Keratinocyte (primary cell): ENCODE data around the gene CCL22. TPM values are rescaled to one million over a fixed set of nuclear protein-coding genes. Genes with fewer than 3 reads are reported as not detected.

Source experiments
- DNase-seq: peaks from one replicate; pipeline ENCODE4 v3.0.0-alpha.2; 2011; ENCODE audit warnings: low read depth, missing footprints, low spot score
- FAIRE-seq: peaks from 2 replicates; lab custom pipeline; 2011; peaks lifted over from hg19 to GRCh38; lab: Jason Lieb, UNC
- H2AFZ ChIP-seq: 2 replicates; pipeline ENCODE4 v1.6.0; 2012; ENCODE audit warnings: low read length, control low read depth, inconsistent platforms; ENCODE audit not compliant: control insufficient read depth
- H3K27ac ChIP-seq: 2 replicates; pipeline ENCODE4 v1.5.1; 2011; ENCODE audit warnings: low read length; ENCODE audit not compliant: control insufficient read depth, insufficient read depth
- H3K27me3 ChIP-seq: 3 replicates; pipeline ENCODE4 v1.6.0; 2011; ENCODE audit warnings: low read length; ENCODE audit not compliant: control insufficient read depth, insufficient read depth; ENCODE audit errors: extremely low read depth
- H3K36me3 ChIP-seq, 2 experiments: 2 replicates in 1 of 2; 3 replicates in 1 of 2; pipeline ENCODE4 v1.5.1; 2011; ENCODE audit warnings: low read length in 2 of 2, mild to moderate bottlenecking in 1 of 2; ENCODE audit not compliant: control insufficient read depth in 2 of 2, insufficient read depth in 2 of 2; ENCODE audit errors: extremely low read depth in 1 of 2
- H3K4me1 ChIP-seq: 3 replicates; pipeline ENCODE4 v1.5.1; 2011; ENCODE audit warnings: low read length; ENCODE audit not compliant: control insufficient read depth, insufficient read depth; ENCODE audit errors: extremely low read depth
- H3K4me2 ChIP-seq: 3 replicates; pipeline ENCODE4 v1.6.0; 2011; ENCODE audit warnings: low read depth, low read length; ENCODE audit not compliant: control insufficient read depth, insufficient read depth; ENCODE audit errors: extremely low read depth
- H3K4me3 ChIP-seq, 3 experiments: fragments of 200-600 bp in 1 of 3; sonication (generic) in 1 of 3; 2 replicates in 2 of 3; 3 replicates in 1 of 3; pipeline ENCODE4 v1.5.1; 2011 to 2016; ENCODE audit warnings: low read length in 3 of 3, mild to moderate bottlenecking in 3 of 3, control low read depth in 2 of 3, inconsistent platforms in 1 of 3, low read depth in 1 of 3, mixed read lengths in 1 of 3, mixed run types in 1 of 3, moderate library complexity in 1 of 3; ENCODE audit not compliant: control insufficient read depth in 2 of 3, insufficient read depth in 2 of 3; ENCODE audit errors: extremely low read depth in 1 of 3
- H3K79me2 ChIP-seq: 2 replicates; pipeline ENCODE4 v1.6.0; 2012; ENCODE audit warnings: low read length; ENCODE audit not compliant: control insufficient read depth, insufficient read depth
- H3K9ac ChIP-seq: 3 replicates; pipeline ENCODE4 v1.6.0; 2011; ENCODE audit warnings: low read length; ENCODE audit not compliant: control insufficient read depth, insufficient read depth; ENCODE audit errors: extremely low read depth
- H3K9me1 ChIP-seq: 3 replicates; pipeline ENCODE4 v1.6.0; 2011; ENCODE audit warnings: low read length; ENCODE audit not compliant: control insufficient read depth, insufficient read depth; ENCODE audit errors: extremely low read depth
- H3K9me3 ChIP-seq: 2 replicates; pipeline ENCODE4 v1.5.1; 2012; ENCODE audit warnings: low read depth, low read length; ENCODE audit not compliant: control insufficient read depth
- H4K20me1 ChIP-seq: 3 replicates; pipeline ENCODE4 v1.6.0; 2011; ENCODE audit warnings: low read length; ENCODE audit not compliant: control insufficient read depth, insufficient read depth; ENCODE audit errors: extremely low read depth
- EZH2 ChIP-seq: IDR thresholded peaks from one replicate; pipeline ENCODE4 v1.6.1; 2012; ENCODE audit warnings: inconsistent platforms, mild to moderate bottlenecking, low read length, moderate library complexity
- dilution Hi-C: fragments of 300-500 bp; cut with MboI; formaldehyde crosslinking; loops from one replicate; pipeline ENCODE4 v1.7.0; 2020; ENCODE audit warnings: low sequenced_read_pairs; ENCODE audit not compliant: extremely low pct_ligation_motif_present
- polyA plus RNA-seq, 5 experiments: library from polyadenylated mRNA; depleted of rRNA in 3 of 5; stranded (reverse) in 3 of 5; stranded (forward) in 1 of 5; unstranded in 1 of 5; fragments of >200 nt; gene quantifications; 1 replicate in 1 of 5; 2 replicates in 3 of 5; 3 replicates in 1 of 5; pipeline versions ENCODE4 v1.2.1 to v1.2.3, GENCODE V29; 2011 to 2012; ENCODE audit warnings: missing spikeins in 2 of 5, low read depth in 1 of 5, low replicate concordance in 1 of 5
- TF ChIP-seq, protein P1 (sequence below), 3 experiments: IDR thresholded peaks in 1 of 3; conservative IDR thresholded peaks in 1 of 3; optimal IDR thresholded peaks in 1 of 3; 2 replicates in 2 of 3; 3 replicates in 1 of 3; pipeline versions ENCODE3 to v1.5.1; 2011; ENCODE audit warnings: low read length in 3 of 3, mild to moderate bottlenecking in 3 of 3, moderate library complexity in 2 of 3, control low read depth in 1 of 3, inconsistent platforms in 1 of 3; ENCODE audit not compliant: insufficient read depth in 2 of 3; ENCODE audit errors: extremely low read depth in 1 of 3

Gene CCL22
- polyA plus RNA-seq, 1 donor (not counting 4 experiments of a cell fraction or from before 2014, with no cell fraction given) = not detected

DNA sequence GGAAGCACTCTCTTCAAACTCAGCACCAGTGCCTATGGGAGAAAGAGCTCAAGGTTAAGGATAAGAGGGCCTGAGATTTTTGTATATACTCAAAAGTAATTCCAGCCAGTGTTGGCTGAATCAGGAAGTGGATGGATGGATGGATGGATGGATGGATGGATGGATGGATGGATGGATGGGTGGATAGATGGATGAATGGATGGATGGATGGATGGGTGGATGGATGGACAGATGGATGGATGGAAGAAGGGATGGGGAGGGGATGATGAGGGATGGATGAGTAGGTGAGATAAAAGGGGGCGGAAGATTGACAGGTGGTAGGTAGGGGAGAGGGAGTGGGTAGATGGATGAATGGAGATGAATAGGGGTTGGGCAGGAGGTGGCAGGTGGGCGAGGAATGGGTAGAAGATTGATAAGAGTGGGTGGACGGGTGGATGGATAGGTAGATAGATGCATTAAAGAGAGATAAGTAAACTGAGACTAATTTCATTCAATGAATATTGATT is 17.8 kb downstream of the CCL22 start:
- Histone ChIP-seq H3K9me3 (no peaks in the 10 kb centered on the region), H3K4me1 (peaks cover 52% of the 10 kb centered on the region), H3K9ac (no peak overlapping the region), H4K20me1 (no peaks in the 10 kb centered on the region), H3K9me1 (no peaks in the 10 kb centered on the region), H2AFZ (no peak overlapping the region), H3K36me3 (no peaks in the 10 kb centered on the region), H3K79me2 (no peaks in the 10 kb centered on the region), H3K27ac (no peak overlapping the region), H3K4me3 (no peak overlapping the region), H3K27me3 (no peaks in the 10 kb centered on the region), H3K4me2 (no peak overlapping the region)
- TF ChIP-seq, protein P1, sequence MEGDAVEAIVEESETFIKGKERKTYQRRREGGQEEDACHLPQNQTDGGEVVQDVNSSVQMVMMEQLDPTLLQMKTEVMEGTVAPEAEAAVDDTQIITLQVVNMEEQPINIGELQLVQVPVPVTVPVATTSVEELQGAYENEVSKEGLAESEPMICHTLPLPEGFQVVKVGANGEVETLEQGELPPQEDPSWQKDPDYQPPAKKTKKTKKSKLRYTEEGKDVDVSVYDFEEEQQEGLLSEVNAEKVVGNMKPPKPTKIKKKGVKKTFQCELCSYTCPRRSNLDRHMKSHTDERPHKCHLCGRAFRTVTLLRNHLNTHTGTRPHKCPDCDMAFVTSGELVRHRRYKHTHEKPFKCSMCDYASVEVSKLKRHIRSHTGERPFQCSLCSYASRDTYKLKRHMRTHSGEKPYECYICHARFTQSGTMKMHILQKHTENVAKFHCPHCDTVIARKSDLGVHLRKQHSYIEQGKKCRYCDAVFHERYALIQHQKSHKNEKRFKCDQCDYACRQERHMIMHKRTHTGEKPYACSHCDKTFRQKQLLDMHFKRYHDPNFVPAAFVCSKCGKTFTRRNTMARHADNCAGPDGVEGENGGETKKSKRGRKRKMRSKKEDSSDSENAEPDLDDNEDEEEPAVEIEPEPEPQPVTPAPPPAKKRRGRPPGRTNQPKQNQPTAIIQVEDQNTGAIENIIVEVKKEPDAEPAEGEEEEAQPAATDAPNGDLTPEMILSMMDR (optimal IDR thresholded peaks at IDR 0.05 in 1 of 3, IDR thresholded peaks at IDR 0.05 in 1 of 3, conservative IDR thresholded peaks at IDR 0.05 in 1 of 3; ENCODE audit: extremely low read depth in 1 of 3, insufficient read depth in 2 of 3, low read length in 3 of 3) = no peak
- no peak for TF ChIP-seq EZH2
- FAIRE-seq = no peak
- dilution Hi-C loops = no loop called here
- no peak for DNase-seq

DNA sequence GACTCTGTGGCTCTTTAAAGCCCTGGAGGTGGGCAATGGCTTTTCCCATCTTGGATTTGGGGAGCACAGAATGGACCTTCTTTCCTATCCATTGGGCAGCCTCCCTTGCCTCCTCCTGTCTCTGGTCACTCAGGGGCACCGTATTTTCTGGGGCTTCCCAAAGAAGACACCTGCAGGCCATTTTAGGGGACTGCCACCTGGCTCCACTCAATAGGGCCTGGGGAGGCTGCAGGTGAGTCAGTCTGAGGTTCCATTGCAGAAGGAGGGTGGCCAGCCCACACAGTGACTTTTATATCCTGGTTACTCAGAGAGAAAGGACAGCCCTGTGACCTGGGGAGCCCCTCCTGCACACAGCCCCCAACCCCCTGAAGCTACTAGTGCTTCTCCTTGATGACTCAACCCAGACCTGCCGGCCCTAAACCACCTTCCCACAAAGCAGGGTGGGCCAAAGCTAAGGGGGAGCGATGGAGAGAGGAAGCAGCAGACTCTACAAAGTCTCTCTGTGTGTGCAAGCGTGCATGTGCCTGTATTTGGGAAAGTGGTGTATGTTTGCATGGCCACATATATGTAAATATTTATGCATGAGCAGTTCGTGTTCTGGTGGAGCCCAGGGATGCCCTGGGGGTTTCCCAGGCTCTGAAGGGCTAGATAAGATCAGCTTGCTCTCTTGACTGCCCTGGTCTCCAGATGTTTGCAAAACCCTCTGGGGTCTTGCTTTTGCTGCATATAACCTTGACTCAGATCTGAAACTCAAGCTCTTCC is 18.7 kb downstream of the CCL22 start:
- no peak for FAIRE-seq

More for the DNA sequence above, 18.7 kb downstream of the CCL22 start:
- Histone ChIP-seq H3K9me1 (no peaks in the 10 kb centered on the region), H3K9me3 (no peaks in the 10 kb centered on the region), H3K27ac (peak overlapping the region; percentile 47), H3K36me3 (no peaks in the 10 kb centered on the region), H3K4me1 (peaks cover 48% of the 10 kb centered on the region), H3K9ac (peak overlapping the region; percentile 1), H3K27me3 (no peaks in the 10 kb centered on the region), H4K20me1 (no peaks in the 10 kb centered on the region), H2AFZ (no peak overlapping the region), H3K79me2 (no peaks in the 10 kb centered on the region), H3K4me3 (no peak overlapping the region), H3K4me2 (peak overlapping the region; percentile 29)
- TF ChIP-seq, protein P1 (optimal IDR thresholded peaks at IDR 0.05 in 1 of 3, IDR thresholded peaks at IDR 0.05 in 1 of 3, conservative IDR thresholded peaks at IDR 0.05 in 1 of 3; ENCODE audit: extremely low read depth in 1 of 3, insufficient read depth in 2 of 3, low read length in 3 of 3) = no peak
- no peak for TF ChIP-seq EZH2
- dilution Hi-C loops = no loop called here
- no peak for DNase-seq
